Naive thymus-derived CD4-positive, alpha-beta T cell (primary cell): Measurements from ENCODE around the gene EXOSC7. TPM values are rescaled to one million over a fixed set of nuclear protein-coding genes. Genes with fewer than 3 reads are reported as not detected.
A peak's percentile ranks its signal among the peaks of the same experiment; 100 is the strongest.

Experiments used
- ATAC-seq: fragments of 150-1000 bp; cut with Tn5 transposase; 2 replicates; pipeline ENCODE4 v1.10.0; 2021; ENCODE audit warnings: mild to moderate bottlenecking, moderate library complexity
- CTCF ChIA-PET: fragments of 350-600 bp; sonication (Branson Sonifier 250); formaldehyde crosslinking; loops from one replicate; lab custom pipeline; 2021; ENCODE audit warnings: antibody characterized with exemption; lab: Charles Lee
- POLR2A ChIA-PET: fragments of 350-600 bp; sonication (Branson Sonifier 250); formaldehyde crosslinking; loops from one replicate; lab custom pipeline; 2021; ENCODE audit warnings: antibody characterized with exemption, inconsistent platforms; lab: Charles Lee
- DNase-seq, 9 donors: peaks; one replicate each; pipeline versions ENCODE4 v3.0.0 to v3.0.0-alpha.2; 2020 to 2022; ENCODE audit warnings: mixed read lengths in 1 of 9
- H3K27ac ChIP-seq: one replicate; pipeline ENCODE4 v1.7.0; 2013; ENCODE audit warnings: mild to moderate bottlenecking, low read depth, low read length, moderate library complexity
- H3K27me3 ChIP-seq, 2 donors: one replicate each; pipeline ENCODE4 v1.7.0; 2013; ENCODE audit warnings: low read length in 2 of 2, mild to moderate bottlenecking in 2 of 2, moderate library complexity in 2 of 2; ENCODE audit not compliant: control insufficient read depth in 2 of 2, insufficient read depth in 2 of 2
- H3K36me3 ChIP-seq, 3 experiments: 1 replicate in 2 of 3; 2 replicates in 1 of 3; pipeline ENCODE4 v1.7.0; 2013; ENCODE audit warnings: low read length in 3 of 3, mild to moderate bottlenecking in 3 of 3, moderate library complexity in 1 of 3; ENCODE audit not compliant: insufficient read depth in 3 of 3, control insufficient read depth in 2 of 3
- H3K4me1 ChIP-seq, 2 donors: one replicate each; pipeline ENCODE4 v1.7.0; 2013; ENCODE audit warnings: low read length in 2 of 2, mild to moderate bottlenecking in 2 of 2, moderate library complexity in 1 of 2; ENCODE audit not compliant: control insufficient read depth in 2 of 2, insufficient read depth in 2 of 2
- H3K4me3 ChIP-seq: 2 replicates; pipeline ENCODE4 v1.7.0; 2013; ENCODE audit warnings: mild to moderate bottlenecking, low read length
- H3K9me3 ChIP-seq, 3 experiments: 1 replicate in 2 of 3; 2 replicates in 1 of 3; pipeline ENCODE4 v1.7.0; 2013; ENCODE audit warnings: low read length in 3 of 3; ENCODE audit not compliant: control insufficient read depth in 2 of 3
- H3K27ac Mint-ChIP-seq, 9 donors: one replicate each; pipeline ENCODE4 v1.8.0; 2020 to 2022; ENCODE audit warnings: mixed read lengths in 9 of 9, mild to moderate bottlenecking in 8 of 9, moderate library complexity in 5 of 9, inconsistent platforms in 2 of 9
- H3K27me3 Mint-ChIP-seq, 5 donors: one replicate each; pipeline ENCODE4 v1.8.0; 2021 to 2022; ENCODE audit warnings: mixed read lengths in 5 of 5, mild to moderate bottlenecking in 1 of 5
- H3K36me3 Mint-ChIP-seq, 5 donors: one replicate each; pipeline ENCODE4 v1.8.0; 2020 to 2022; ENCODE audit warnings: mixed read lengths in 5 of 5, mild to moderate bottlenecking in 3 of 5, inconsistent platforms in 1 of 5
- H3K4me1 Mint-ChIP-seq, 7 donors: one replicate each; pipeline ENCODE4 v1.8.0; 2020 to 2022; ENCODE audit warnings: mixed read lengths in 7 of 7, mild to moderate bottlenecking in 3 of 7, inconsistent platforms in 1 of 7
- H3K4me3 Mint-ChIP-seq, 10 donors: one replicate each; pipeline ENCODE4 v1.8.0; 2020 to 2022; ENCODE audit warnings: mild to moderate bottlenecking in 10 of 10, mixed read lengths in 10 of 10, moderate library complexity in 6 of 10, inconsistent platforms in 2 of 10
- H3K9me3 Mint-ChIP-seq, 11 donors: one replicate each; pipeline ENCODE4 v1.8.0; 2020 to 2022; ENCODE audit warnings: mixed read lengths in 11 of 11, mild to moderate bottlenecking in 4 of 11, inconsistent platforms in 1 of 11, moderate library complexity in 1 of 11
- intact Hi-C, 2 donors: fragments of 100-400 bp; cut with micrococcal nuclease; formaldehyde crosslinking; loops; one replicate each; pipeline ENCODE4 v1.15.1; 2023
- polyA plus RNA-seq, 2 donors: library from polyadenylated mRNA; unstranded; fragments of 300-500 nt; fragmentation: Illumina TruSeq; gene quantifications; one replicate each; pipeline ENCODE4 v1.2.3, GENCODE V29; 2021
- total RNA-seq, 6 experiments: library from RNA in 5 of 6; stranded (reverse) in 5 of 6; gene quantifications; 1 replicate in 5 of 6; 2 replicates in 1 of 6; pipeline ENCODE4 v1.2.3 and lab custom pipeline; 2021 to 2026

Gene EXOSC7
- total and polyA plus RNA-seq, 7 experiments from 2014 or later, result 30.7 to 59.4 (median 48.4) TPM

- intact Hi-C loops, result no loop called here
- H3K4me3 Mint-ChIP-seq, result no peak overlapping the region
- no peaks in the 10 kb centered on the region for H3K9me3 Mint-ChIP-seq
Measured at GRCh38 chr3:44960387-44961026, 15.5 kb upstream of the EXOSC7 start.

GRCh38 chr3:44961888-44962287 lies 14.2 kb upstream of the EXOSC7 start:
- Histone ChIP-seq H3K27me3 (no peaks in the 10 kb centered on the region), H3K4me1 (peaks cover 0 to 7% of the 10 kb centered on the region in 2 donors), H3K27ac (no peak overlapping the region), H3K36me3 (peaks cover 0 to 21% (median 6%) of the 10 kb centered on the region in 3 experiments), H3K9me3 (no peaks in the 10 kb centered on the region), H3K4me3 (no peak overlapping the region)
- DNase-seq (no peak), ATAC-seq (no peak)
- no peaks in the 10 kb centered on the region for H3K27me3 Mint-ChIP-seq
- H3K27ac Mint-ChIP-seq, result no peak overlapping the region
- H3K36me3 Mint-ChIP-seq, result peaks cover 4 to 29% (median 13%) of the 10 kb centered on the region in 5 donors
- CTCF ChIA-PET, result no interaction called here
- H3K9me3 Mint-ChIP-seq, result no peaks in the 10 kb centered on the region
- H3K4me1 Mint-ChIP-seq, result peaks cover 24 to 76% (median 53%) of the 10 kb centered on the region in 7 donors
- no peak overlapping the region for H3K4me3 Mint-ChIP-seq
- intact Hi-C loops, result no loop called here
- POLR2A ChIA-PET, result no interaction called here

More at GRCh38 chr3:44960387-44961026, 15.5 kb upstream of the EXOSC7 start:
- ChIA-PET POLR2A (no interaction called here), CTCF (no interaction called here)
- no peaks in the 10 kb centered on the region for H3K27me3 Mint-ChIP-seq
- DNase-seq (no peak), ATAC-seq (no peak)
- Histone ChIP-seq H3K4me1 (no peaks in the 10 kb centered on the region), H3K27me3 (no peaks in the 10 kb centered on the region), H3K36me3 (peaks cover 0 to 30% (median 6%) of the 10 kb centered on the region in 3 experiments), H3K4me3 (no peak overlapping the region), H3K27ac (no peak overlapping the region), H3K9me3 (no peaks in the 10 kb centered on the region)
- peaks cover 4 to 38% (median 16%) of the 10 kb centered on the region in 5 donors for H3K36me3 Mint-ChIP-seq
- no peak overlapping the region for H3K27ac Mint-ChIP-seq
- H3K4me1 Mint-ChIP-seq, result peaks cover 18 to 67% (median 49%) of the 10 kb centered on the region in 7 donors

GRCh38 chr3:44962621-44963393 lies 13.2 kb upstream of the EXOSC7 start:
- intact Hi-C loops, result no loop called here
- ATAC-seq (no peak), DNase-seq (no peak)
- no peaks in the 10 kb centered on the region for H3K9me3 ChIP-seq
- Mint-ChIP-seq H3K9me3 (no peaks in the 10 kb centered on the region), H3K4me1 (peaks cover 33 to 77% (median 55%) of the 10 kb centered on the region in 7 donors), H3K36me3 (peaks cover 0 to 23% (median 4%) of the 10 kb centered on the region in 5 donors), H3K4me3 (no peak overlapping the region), H3K27me3 (no peaks in the 10 kb centered on the region), H3K27ac (no peak overlapping the region)
- no peaks in the 10 kb centered on the region for H3K27me3 ChIP-seq
- peaks cover 0 to 15% (median 6%) of the 10 kb centered on the region in 3 experiments for H3K36me3 ChIP-seq
- CTCF ChIA-PET, result no interaction called here
- H3K4me1 ChIP-seq, result peaks cover 8 to 13% of the 10 kb centered on the region in 2 donors
- no peak overlapping the region for H3K27ac ChIP-seq
- no peak overlapping the region for H3K4me3 ChIP-seq
- POLR2A ChIA-PET, result interaction anchor here (0.6 to 0.8 kb wide), 2 partner anchors 12 to 60 kb away, joined by 3 to 4 read pairs; no protein-coding TSS in a partner anchor

GRCh38 chr3:44963571-44964325 lies 12.3 kb upstream of the EXOSC7 start:
- Histone ChIP-seq H3K4me3 (no peak overlapping the region), H3K36me3 (peaks cover 0 to 6% (median 6%) of the 10 kb centered on the region in 3 experiments), H3K27me3 (no peaks in the 10 kb centered on the region), H3K9me3 (no peaks in the 10 kb centered on the region), H3K4me1 (peaks cover 11 to 17% of the 10 kb centered on the region in 2 donors), H3K27ac (no peak overlapping the region)
- H3K4me3 Mint-ChIP-seq, result no peak overlapping the region
- CTCF ChIA-PET, result no interaction called here
- DNase-seq, result no peak
- ATAC-seq, result no peak
- H3K27me3 Mint-ChIP-seq, result no peaks in the 10 kb centered on the region
- POLR2A ChIA-PET, result interaction anchor here (0.8 kb wide), 1 partner anchor 11 kb away, joined by 3 read pairs; no protein-coding TSS in a partner anchor
- H3K9me3 Mint-ChIP-seq, result no peaks in the 10 kb centered on the region
- H3K27ac Mint-ChIP-seq, result no peak overlapping the region
- intact Hi-C loops, result no loop called here
- peaks cover 0 to 15% (median 3%) of the 10 kb centered on the region in 5 donors for H3K36me3 Mint-ChIP-seq
- peaks cover 42 to 86% (median 65%) of the 10 kb centered on the region in 7 donors for H3K4me1 Mint-ChIP-seq

- ATAC-seq (no peak), DNase-seq (no peak)
- Mint-ChIP-seq H3K27ac (no peak overlapping the region), H3K36me3 (peaks cover 0 to 11% (median 9%) of the 10 kb centered on the region in 5 donors), H3K4me1 (peaks cover 56 to 96% (median 79%) of the 10 kb centered on the region in 7 donors), H3K9me3 (no peaks in the 10 kb centered on the region), H3K27me3 (no peaks in the 10 kb centered on the region), H3K4me3 (no peak overlapping the region)
- intact Hi-C loops, result no loop called here
- H3K27ac ChIP-seq, result no peak overlapping the region
- ChIA-PET CTCF (interaction anchor here (0.7 kb wide), 1 partner anchor 17 kb away, joined by 3 read pairs; no protein-coding TSS in a partner anchor), POLR2A (no interaction called here)
- H3K27me3 ChIP-seq, result no peaks in the 10 kb centered on the region
- no peak overlapping the region for H3K4me3 ChIP-seq
- no peaks in the 10 kb centered on the region for H3K36me3 ChIP-seq
- peaks cover 24 to 29% of the 10 kb centered on the region in 2 donors for H3K4me1 ChIP-seq
- no peaks in the 10 kb centered on the region for H3K9me3 ChIP-seq
Measured at GRCh38 chr3:44965165-44965564, 10.9 kb upstream of the EXOSC7 start.

- peaks cover 60 to 99% (median 94%) of the 10 kb centered on the region in 7 donors for H3K4me1 Mint-ChIP-seq
- H3K27me3 ChIP-seq, result no peaks in the 10 kb centered on the region
- no peak overlapping the region for H3K4me3 ChIP-seq
- peaks cover 0 to 11% (median 9%) of the 10 kb centered on the region in 5 donors for H3K36me3 Mint-ChIP-seq
- no peaks in the 10 kb centered on the region for H3K9me3 ChIP-seq
- H3K27ac ChIP-seq, result no peak overlapping the region
- DNase-seq (no peak), ATAC-seq (peak; percentile 46)
- no peaks in the 10 kb centered on the region for H3K9me3 Mint-ChIP-seq
- no peaks in the 10 kb centered on the region for H3K36me3 ChIP-seq
- CTCF ChIA-PET, result interaction anchor here (0.6 kb wide), 1 partner anchor 10 kb away, joined by 5 read pairs; no protein-coding TSS in a partner anchor
- intact Hi-C loops, result no loop called here
- POLR2A ChIA-PET, result interaction anchor here (0.6 kb wide), 1 partner anchor 336 kb away, joined by 6 read pairs; no protein-coding TSS in a partner anchor
- H3K4me1 ChIP-seq, result peaks cover 30 to 31% of the 10 kb centered on the region in 2 donors
- no peaks in the 10 kb centered on the region for H3K27me3 Mint-ChIP-seq
- H3K4me3 Mint-ChIP-seq, result peak overlapping the region in 3 of 10 donors; percentile 6 to 20 (median 10)
- H3K27ac Mint-ChIP-seq, result peak overlapping the region in 5 of 9 donors; percentile 6 to 61 (median 21)
Measured at GRCh38 chr3:44966795-44967278, 9.2 kb upstream of the EXOSC7 start.
